GM21360 (cell line): ENCODE measurements around the gene GPR82.
A peak's percentile ranks its signal among the peaks of the same experiment; 100 is the strongest.
"Not testable (repeated sequence)": the region's sequence is repeated elsewhere in the genome, so short reads cannot be mapped to it uniquely, and the experiment has no call there.

Source experiments
- ATAC-seq: cut with Tn5 transposase; IDR thresholded peaks from one replicate; pipeline ENCODE4 v1.9.1; 2021; ENCODE audit warnings: mild to moderate bottlenecking, moderate library complexity; ENCODE audit not compliant: unreplicated experiment

GPR82 gene, protein sequence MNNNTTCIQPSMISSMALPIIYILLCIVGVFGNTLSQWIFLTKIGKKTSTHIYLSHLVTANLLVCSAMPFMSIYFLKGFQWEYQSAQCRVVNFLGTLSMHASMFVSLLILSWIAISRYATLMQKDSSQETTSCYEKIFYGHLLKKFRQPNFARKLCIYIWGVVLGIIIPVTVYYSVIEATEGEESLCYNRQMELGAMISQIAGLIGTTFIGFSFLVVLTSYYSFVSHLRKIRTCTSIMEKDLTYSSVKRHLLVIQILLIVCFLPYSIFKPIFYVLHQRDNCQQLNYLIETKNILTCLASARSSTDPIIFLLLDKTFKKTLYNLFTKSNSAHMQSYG

GRCh38 chrX:41723826-41724225 is at the start of gene GPR82:
GPR82 (plus strand) TSS chrX:41724181; CDS start chrX:41727027, 2,846 bp downstream.
- ATAC-seq = no peak

- ATAC-seq = not testable (repeated sequence)
Measured at GRCh38 chrX:41676361-41676760, 47.6 kb upstream of the GPR82 start.

DNA sequence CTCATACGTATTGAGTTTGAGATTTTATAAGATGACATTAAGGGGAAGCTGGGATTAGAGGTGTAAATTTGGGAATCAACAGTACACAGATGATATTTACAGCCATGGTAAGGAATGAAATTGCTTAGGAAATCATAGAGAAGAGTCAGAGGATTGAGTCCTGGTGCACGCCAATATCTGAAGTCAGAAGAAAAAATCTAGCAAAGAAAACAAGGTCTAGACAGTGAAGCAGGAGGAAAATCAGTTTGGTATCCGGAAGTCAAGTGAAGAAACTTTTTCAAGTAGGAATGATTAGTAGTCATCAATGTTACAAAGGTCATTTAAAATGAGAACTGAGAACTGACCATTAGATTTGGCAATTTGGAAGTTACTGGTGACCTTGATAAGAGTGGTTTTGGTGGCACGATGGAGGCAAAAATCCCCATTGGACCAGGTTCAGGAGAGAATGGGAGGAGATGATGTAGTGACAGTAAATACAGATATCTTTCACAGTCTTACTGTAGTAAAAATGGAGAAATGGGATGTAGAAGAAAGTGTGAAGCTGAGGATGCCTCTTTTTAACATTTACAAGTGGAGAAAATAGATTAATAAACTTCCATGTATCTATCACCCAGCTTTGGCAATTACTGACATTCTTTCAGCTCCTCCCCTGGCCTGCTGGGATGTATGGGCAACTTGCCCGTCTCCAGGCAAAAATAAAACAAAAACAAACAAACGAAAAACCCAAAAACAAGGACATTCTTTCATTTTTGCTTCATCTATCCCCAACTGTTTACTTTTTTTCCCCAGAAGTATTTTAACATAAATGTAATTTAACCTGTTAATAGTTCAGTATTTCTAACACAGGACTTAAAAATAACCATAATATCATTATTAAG is 46.6 kb upstream of the GPR82 start:
- ATAC-seq = no peak

- no peak for ATAC-seq
Measured at GRCh38 chrX:41684138-41684537, 39.8 kb upstream of the GPR82 start.

DNA sequence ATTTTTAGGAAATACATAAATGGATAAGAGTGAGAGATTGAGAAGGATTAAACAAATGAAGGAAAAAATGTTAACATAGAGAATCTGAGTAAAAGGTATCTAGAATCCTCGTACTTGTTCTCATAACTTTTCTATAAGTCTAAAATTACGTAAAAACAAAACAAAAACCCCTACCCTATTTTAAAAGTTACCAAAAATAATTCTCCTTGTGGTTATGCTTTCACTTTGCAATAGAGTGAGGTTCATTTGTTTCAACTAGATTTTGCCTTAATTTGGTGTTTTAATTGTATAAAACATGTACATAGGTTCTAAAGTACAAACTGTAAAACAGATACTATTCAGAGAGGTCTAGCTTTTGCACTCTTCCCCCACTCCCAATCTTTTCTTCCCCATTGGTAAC is 39.0 kb upstream of the GPR82 start:
- ATAC-seq = no peak

DNA sequence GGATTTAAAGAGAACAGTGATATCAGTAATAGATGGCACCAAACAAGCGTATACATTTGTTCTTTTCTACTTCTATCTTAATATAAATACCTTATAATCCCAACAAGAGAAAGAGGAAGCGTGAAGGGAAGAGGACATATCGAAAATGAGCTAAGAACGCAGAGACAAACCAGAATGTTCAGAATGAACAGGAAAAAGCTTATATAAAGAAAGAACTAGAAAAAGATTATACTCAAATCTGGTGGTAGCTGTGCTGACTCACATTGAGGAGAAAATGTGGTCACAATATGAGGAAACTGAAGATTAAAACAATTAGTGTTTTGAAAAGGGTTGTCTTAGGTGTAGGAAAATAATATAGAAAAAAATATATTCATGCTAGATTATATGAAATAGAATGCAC is 37.2 kb upstream of the GPR82 start:
- no peak for ATAC-seq

DNA sequence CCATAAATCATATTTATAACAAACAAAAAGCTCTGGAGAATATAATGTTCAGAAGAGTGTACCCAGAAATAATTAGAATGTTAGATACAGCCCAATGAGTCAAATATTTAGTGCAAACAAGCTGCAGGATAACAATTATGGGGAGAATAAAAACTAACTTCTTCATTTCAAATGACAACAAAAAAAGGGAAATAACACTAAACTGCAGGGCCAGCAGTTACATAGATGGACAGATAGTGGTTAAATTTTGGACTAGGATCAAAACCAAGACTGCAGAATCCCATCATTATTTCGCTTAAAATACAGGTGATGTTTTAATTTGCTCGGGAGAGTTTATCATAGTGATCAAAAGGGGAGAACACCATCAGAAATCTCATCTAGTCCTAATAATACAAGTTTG is 35.8 kb upstream of the GPR82 start:
- ATAC-seq = no peak

DNA sequence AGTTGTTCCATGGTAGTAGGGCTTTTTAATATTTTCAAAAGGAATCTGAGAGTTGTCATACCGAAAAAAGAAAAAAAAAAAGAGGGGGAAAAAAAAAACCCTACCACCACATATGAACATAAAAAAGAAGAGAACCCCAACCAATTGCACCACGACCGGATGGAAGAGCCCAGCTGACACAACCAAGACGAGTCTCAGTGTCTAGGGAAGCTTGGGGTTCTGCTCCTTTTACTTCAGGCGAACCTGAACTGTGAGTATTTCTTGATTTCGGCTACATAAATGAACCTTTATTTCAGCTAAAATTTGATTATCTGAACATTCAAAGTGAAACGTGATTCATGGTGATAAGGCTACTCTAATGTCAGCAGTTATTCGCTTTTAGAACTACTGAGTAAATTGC is 35.1 kb upstream of the GPR82 start, which contains the start of gene GPR34:
GPR34 (plus strand) TSS at position 139 of the 400 bp plus-strand sequence. CDS start 6,661 bp downstream, outside the sequence.
- no peak for ATAC-seq

DNA sequence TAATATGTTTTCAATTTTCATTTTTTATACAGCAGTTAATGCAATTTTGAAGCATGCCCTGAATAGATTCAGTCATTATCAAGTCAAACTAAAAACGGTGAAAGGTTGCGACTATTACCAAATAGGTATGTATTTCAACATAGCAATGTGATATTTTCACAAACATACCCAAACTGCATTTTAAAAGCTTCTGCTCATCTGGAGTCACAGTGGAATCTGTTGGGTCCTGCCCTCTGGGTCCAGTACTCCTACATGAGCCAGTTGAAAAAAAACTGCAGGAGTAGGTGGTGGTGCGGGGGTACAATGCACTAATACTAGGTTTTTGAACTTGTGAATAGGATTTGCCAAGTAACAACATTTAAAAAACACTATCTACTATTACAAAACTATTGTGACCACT is 34.3 kb upstream of the GPR82 start:
- ATAC-seq = no peak

- no peak for ATAC-seq
Measured at GRCh38 chrX:41692162-41692749, 31.7 kb upstream of the GPR82 start.

- no peak for ATAC-seq
Measured at GRCh38 chrX:41693024-41693423, 31.0 kb upstream of the GPR82 start.

DNA sequence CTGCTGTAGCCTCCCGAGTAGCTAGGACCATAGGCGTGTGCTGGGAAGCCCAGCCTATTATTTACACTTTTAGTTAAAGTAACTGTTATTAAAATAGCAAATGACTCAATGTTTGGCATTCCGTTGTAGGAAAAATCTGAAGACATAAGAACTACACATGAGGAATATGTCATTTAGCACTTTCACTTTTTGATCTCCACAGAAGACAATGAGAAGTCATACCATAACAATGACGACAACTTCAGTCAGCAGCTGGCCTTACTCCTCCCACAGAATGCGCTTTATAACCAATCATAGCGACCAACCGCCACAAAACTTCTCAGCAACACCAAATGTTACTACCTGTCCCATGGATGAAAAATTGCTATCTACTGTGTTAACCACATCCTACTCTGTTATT is 28.6 kb upstream of the GPR82 start:
- no peak for ATAC-seq

GRCh38 chrX:41703574-41704029 is 20.4 kb upstream of the GPR82 start:
- no peak for ATAC-seq

- no peak for ATAC-seq
Measured at GRCh38 chrX:41705042-41705441, 18.9 kb upstream of the GPR82 start.

DNA sequence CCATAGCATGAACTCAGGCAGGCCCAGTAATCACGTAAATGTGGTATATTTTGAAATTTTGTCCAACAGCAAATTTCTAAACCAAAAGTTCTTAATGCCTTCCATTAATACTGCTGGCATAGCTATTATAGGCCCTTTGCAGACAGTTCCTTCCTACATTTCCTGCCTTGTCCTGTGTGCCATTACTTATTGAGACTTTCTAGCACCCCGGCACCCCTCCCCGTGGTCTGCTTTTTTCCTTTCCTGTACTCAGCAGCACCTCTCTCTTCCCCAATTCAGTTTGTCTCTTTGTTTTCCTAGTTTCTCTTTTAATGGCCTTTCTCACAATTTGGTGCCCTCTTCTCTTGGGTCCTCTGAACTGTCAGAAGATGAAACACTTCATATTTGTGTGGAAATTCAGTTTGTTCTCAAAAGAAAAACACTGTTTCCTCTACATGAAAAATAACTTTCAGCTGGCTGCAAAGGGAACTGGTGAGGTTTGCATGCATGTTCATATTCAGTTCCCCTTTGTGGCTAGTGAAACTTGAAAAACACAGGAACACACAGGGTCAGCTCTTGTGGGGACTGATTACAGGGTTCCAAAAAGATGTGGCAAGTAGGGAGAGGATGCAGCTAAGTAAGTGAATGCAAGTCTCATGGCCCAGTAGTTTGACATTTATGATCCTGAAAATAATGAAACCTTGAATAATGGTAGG is 18.2 kb upstream of the GPR82 start:
- peak; percentile 85 for ATAC-seq

GRCh38 chrX:41707218-41707617 is 16.8 kb upstream of the GPR82 start:
- no peak for ATAC-seq

- no peak for ATAC-seq
Measured at GRCh38 chrX:41708486-41708885, 15.5 kb upstream of the GPR82 start.

DNA sequence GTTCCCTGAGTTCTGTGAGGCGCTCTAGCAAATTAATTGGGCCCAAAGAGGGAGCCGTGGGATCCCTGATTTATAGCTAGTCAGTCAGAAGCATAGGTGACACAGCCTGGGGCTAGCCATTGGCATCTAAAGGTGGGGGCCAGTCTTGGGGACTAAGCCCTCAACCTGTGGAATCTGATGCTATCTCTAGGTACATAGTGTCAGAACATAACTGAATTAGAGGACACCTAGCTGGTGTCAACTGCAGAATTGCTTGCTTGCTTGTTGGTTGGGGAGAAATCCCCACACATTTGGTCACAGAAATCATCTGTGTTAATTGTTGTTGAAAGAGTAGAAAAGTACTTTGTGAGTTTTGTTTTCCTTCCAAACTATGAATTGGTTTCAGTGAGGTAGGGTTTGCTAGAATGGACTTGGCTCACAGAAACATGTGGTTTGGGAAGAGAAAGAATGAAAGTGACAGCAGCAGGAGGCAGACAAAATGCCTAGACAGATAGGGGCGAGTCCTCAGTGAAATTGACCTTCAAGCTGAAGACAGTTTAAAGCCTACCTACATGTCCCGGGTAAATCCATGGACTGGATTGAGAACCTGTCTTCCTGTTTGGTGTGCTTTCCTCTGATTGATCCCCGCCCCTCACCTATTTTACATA is 12.8 kb upstream of the GPR82 start:
- no peak for ATAC-seq

DNA sequence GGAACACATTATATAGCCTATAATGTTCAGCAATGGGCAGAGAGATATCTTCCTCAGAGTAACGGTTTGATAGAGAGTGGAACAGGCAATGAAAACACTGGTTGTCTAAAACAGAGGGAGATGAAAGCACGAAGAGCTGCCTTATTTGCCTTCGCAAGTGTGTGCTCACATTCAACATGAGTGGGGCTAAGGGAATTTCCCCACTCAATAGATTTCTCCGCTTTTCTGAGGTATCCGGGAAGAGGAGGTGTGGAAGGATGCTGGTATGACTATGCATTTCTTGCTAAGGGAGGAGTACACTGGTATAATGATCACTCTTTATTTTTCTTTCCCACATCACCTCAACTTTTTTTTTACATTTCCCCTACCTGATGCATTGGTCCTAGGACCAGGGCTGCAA is 7.8 kb upstream of the GPR82 start:
- no peak for ATAC-seq

GRCh38 chrX:41716767-41717473 is 7.1 kb upstream of the GPR82 start:
- ATAC-seq = no peak
